GM23338 (cell line): ENCODE measurements around the gene IGSF21. TPM values are rescaled to one million over a fixed set of nuclear protein-coding genes. Genes with fewer than 3 reads are reported as not detected.
A peak's percentile ranks its signal among the peaks of the same experiment; 100 is the strongest.

Experiments
- ATAC-seq: fragments of 200-7000 bp; cut with Tn5 transposase; 3 replicates; pipeline ENCODE4 v1.9.1; 2020
- DNase-seq: peaks from one replicate; pipeline ENCODE4 v3.0.0-alpha.2; 2015; ENCODE audit warnings: low spot score
- H2AFZ ChIP-seq: fragments of 200-600 bp; sonication (generic); 2 replicates; pipeline ENCODE4 v1.8.0; 2016; ENCODE audit warnings: antibody characterized with exemption, mild to moderate bottlenecking, moderate library complexity
- H3F3A ChIP-seq: fragments of 200-600 bp; sonication (generic); replicated peaks from 2 replicates; pipeline ENCODE4 v1.8.0; 2017; ENCODE audit warnings: antibody characterized with exemption, mixed run types, low read depth
- H3K27ac ChIP-seq: fragments of 200-600 bp; sonication (generic); 2 replicates; pipeline ENCODE4 v1.6.1; 2016; ENCODE audit warnings: low read depth
- H3K27me3 ChIP-seq: fragments of 200-600 bp; sonication (generic); 2 replicates; pipeline ENCODE4 v1.8.0; 2016; ENCODE audit warnings: mild to moderate bottlenecking, mixed run types, moderate library complexity; ENCODE audit not compliant: insufficient read depth
- H3K36me3 ChIP-seq: fragments of 200-600 bp; sonication (generic); 2 replicates; pipeline ENCODE4 v1.8.0; 2016; ENCODE audit warnings: mild to moderate bottlenecking; ENCODE audit not compliant: insufficient read depth
- H3K4me1 ChIP-seq: fragments of 200-600 bp; sonication (generic); 2 replicates; pipeline ENCODE4 v1.8.0; 2016; ENCODE audit warnings: mild to moderate bottlenecking, moderate library complexity; ENCODE audit not compliant: insufficient read depth
- H3K4me2 ChIP-seq: fragments of 200-600 bp; sonication (generic); 2 replicates; pipeline ENCODE4 v1.7.1; 2017; ENCODE audit warnings: mixed run types
- H3K4me3 ChIP-seq: fragments of 200-600 bp; sonication (generic); 2 replicates; pipeline ENCODE4 v1.6.1; 2016; ENCODE audit warnings: mixed run types
- H3K79me2 ChIP-seq: fragments of 200-600 bp; sonication (generic); replicated peaks from 2 replicates; pipeline ENCODE4 v1.8.0; 2017; ENCODE audit warnings: mild to moderate bottlenecking; ENCODE audit not compliant: insufficient read depth
- H3K9me2 ChIP-seq: fragments of 200-600 bp; sonication (generic); 2 replicates; pipeline ENCODE4 v1.8.0; 2017; ENCODE audit not compliant: insufficient read depth
- H4K20me1 ChIP-seq: fragments of 200-600 bp; sonication (generic); replicated peaks from 2 replicates; pipeline ENCODE4 v1.8.0; 2017; ENCODE audit warnings: mild to moderate bottlenecking; ENCODE audit not compliant: insufficient read depth
- H3K27ac Mint-ChIP-seq: 2 replicates; pipeline ENCODE4 v1.8.0; 2020; ENCODE audit warnings: inconsistent platforms, mild to moderate bottlenecking, moderate library complexity, mixed read lengths
- H3K27me3 Mint-ChIP-seq: 3 replicates; pipeline ENCODE4 v1.8.0; 2022; ENCODE audit warnings: low read depth, mild to moderate bottlenecking, moderate library complexity, mixed read lengths, inconsistent platforms; ENCODE audit not compliant: insufficient read depth, poor library complexity
- H3K36me3 Mint-ChIP-seq: 3 replicates; pipeline ENCODE4 v1.8.0; 2021; ENCODE audit warnings: low read depth, mild to moderate bottlenecking, inconsistent platforms, moderate library complexity, mixed read lengths
- H3K4me1 Mint-ChIP-seq: 3 replicates; pipeline ENCODE4 v1.8.0; 2020; ENCODE audit warnings: mild to moderate bottlenecking, inconsistent platforms, mixed read lengths
- H3K4me3 Mint-ChIP-seq: 3 replicates; pipeline ENCODE4 v1.8.0; 2021; ENCODE audit warnings: moderate library complexity, mild to moderate bottlenecking, inconsistent platforms, mixed read lengths
- H3K9me3 Mint-ChIP-seq: 3 replicates; pipeline ENCODE4 v1.8.0; 2020; ENCODE audit warnings: moderate library complexity, mild to moderate bottlenecking, inconsistent platforms, mixed read lengths
- JUNB ChIP-seq: IDR thresholded peaks from one replicate; pipeline ENCODE4 v1.6.1; 2016; ENCODE audit warnings: antibody characterized with exemption; ENCODE audit not compliant: unreplicated experiment
- NANOG ChIP-seq: IDR thresholded peaks from 2 replicates; pipeline ENCODE4 v1.6.1; 2016; ENCODE audit warnings: antibody characterized with exemption, borderline replicate concordance
- STAT1 ChIP-seq: IDR thresholded peaks from one replicate; pipeline ENCODE4 v1.6.1; 2016; ENCODE audit warnings: antibody characterized with exemption; ENCODE audit not compliant: unreplicated experiment
- ZNF331 ChIP-seq: fragments of 250-450 bp; sonication (Bioruptor Pico); IDR thresholded peaks from 2 replicates; pipeline ENCODE4 v1.5.0; 2020; ENCODE audit warnings: low read depth, mild to moderate bottlenecking, moderate library complexity
- ZNF462 ChIP-seq: fragments of 250-450 bp; sonication (Bioruptor Pico); IDR thresholded peaks from 2 replicates; pipeline ENCODE4 v1.5.0; 2020; ENCODE audit warnings: mild to moderate bottlenecking, moderate library complexity
- polyA plus RNA-seq: library from polyadenylated mRNA; unstranded; fragments of >200 nt; fragmentation: Nextera tagmentation; extraction: Ambion mirVana; gene quantifications from 2 replicates; pipeline ENCODE4 v1.2.1, GENCODE V29; 2016
- total RNA-seq: library from RNA; depleted of rRNA; stranded (reverse); fragments of >200 nt; shearing (Covaris generic); gene quantifications from 2 replicates; pipeline ENCODE4 v1.2.3, GENCODE V29; 2014
- TF ChIP-seq, protein P1 (sequence below): IDR thresholded peaks from 2 replicates; pipeline ENCODE4 v1.6.1; 2016; ENCODE audit warnings: antibody characterized with exemption

Gene IGSF21
- total and polyA plus RNA-seq, 2 experiments from 2014 or later = 15.6 to 15.7 TPM

- TF ChIP-seq ZNF462 (CRISPR knock-in tag) = no peak
- no peak for TF ChIP-seq STAT1
- no peak for TF ChIP-seq NANOG
- TF ChIP-seq, protein P1, sequence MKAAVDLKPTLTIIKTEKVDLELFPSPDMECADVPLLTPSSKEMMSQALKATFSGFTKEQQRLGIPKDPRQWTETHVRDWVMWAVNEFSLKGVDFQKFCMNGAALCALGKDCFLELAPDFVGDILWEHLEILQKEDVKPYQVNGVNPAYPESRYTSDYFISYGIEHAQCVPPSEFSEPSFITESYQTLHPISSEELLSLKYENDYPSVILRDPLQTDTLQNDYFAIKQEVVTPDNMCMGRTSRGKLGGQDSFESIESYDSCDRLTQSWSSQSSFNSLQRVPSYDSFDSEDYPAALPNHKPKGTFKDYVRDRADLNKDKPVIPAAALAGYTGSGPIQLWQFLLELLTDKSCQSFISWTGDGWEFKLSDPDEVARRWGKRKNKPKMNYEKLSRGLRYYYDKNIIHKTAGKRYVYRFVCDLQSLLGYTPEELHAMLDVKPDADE = no peak
- TF ChIP-seq JUNB = no peak
- no peak for TF ChIP-seq ZNF331 (CRISPR knock-in tag)
Measured at GRCh38 chr1:18151436-18152122, 44.0 kb downstream of the IGSF21 start (continued).

DNA sequence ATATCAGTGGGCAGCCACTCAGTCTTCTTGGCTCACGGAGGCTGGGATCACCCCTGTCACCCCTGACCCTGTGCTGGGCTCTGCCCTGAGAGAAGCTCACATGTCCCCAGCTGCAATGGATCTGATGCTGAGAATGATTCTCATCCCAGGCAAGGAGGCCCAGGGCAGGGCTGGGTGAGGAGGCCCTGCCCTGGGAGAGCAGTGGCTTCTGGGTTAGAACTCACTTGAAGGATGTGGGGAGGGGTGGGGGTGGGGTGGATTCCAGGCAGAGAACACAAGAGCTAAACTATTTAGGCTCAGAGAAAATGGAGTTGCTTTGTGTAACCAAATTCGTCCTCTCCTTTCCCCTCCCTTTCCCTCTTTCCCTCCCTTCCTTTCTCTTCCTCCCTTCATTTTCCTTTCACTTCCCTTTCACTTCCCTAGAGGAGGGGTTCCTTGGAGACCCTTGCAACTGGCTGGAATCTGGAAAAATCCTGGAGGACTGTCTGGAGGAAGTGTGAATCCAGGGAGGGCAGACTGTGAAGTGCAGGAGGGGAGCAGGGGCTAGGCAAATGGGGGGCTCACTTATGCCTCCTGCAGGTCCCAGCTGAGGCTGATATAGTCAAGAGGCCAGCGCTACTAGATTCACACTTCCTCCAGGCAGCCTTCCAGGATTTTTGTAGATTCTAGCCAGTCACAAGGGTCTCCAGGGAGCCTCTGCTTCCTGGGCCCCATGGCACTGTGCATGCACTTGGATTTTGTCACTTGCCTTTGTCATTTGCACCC is 47.0 kb downstream of the IGSF21 start:
- no peaks in the 10 kb centered on the region for H3F3A ChIP-seq
- DNase-seq (peak; percentile 33), ATAC-seq (peak; percentile 49)
- no peaks in the 10 kb centered on the region for H3K27me3 ChIP-seq
- Mint-ChIP-seq H3K9me3 (no peaks in the 10 kb centered on the region), H3K36me3 (no peaks in the 10 kb centered on the region; the same call in 2 of the 3 replicates), H3K27me3 (peaks cover 9% of the 10 kb centered on the region), H3K4me3 (no peak overlapping the region), H3K27ac (no peak overlapping the region), H3K4me1 (peaks cover 16% of the 10 kb centered on the region)
- no peaks in the 10 kb centered on the region for H3K79me2 ChIP-seq
- H2AFZ ChIP-seq = no peak overlapping the region
- no peaks in the 10 kb centered on the region for H3K9me2 ChIP-seq
- H3K36me3 ChIP-seq = no peaks in the 10 kb centered on the region
- no peak overlapping the region for H3K4me3 ChIP-seq
- no peaks in the 10 kb centered on the region for H4K20me1 ChIP-seq
- H3K4me1 ChIP-seq = peaks cover 3% of the 10 kb centered on the region; the same call in 1 of the 2 replicates
- H3K27ac ChIP-seq = no peak overlapping the region
- 0 out of 2 replicates have a peak overlapping the region, but pooled peaks have one; percentile 48 for H3K4me2 ChIP-seq
- TF ChIP-seq ZNF462 (CRISPR knock-in tag) = no peak
